ENCODE data around the gene TUBG1.

- no peak for TF ChIP-seq CREM (CRISPR knock-in tag; IDR thresholded peaks at IDR 0.05)
- TF ChIP-seq NFYB (CRISPR knock-in tag; conservative IDR thresholded peaks at IDR 0.05; ENCODE audit: low read depth), result no peak
- no peak for TF ChIP-seq CTCF (IDR thresholded peaks at IDR 0.05)
- no peak for TF ChIP-seq MAX (CRISPR knock-in tag; IDR thresholded peaks at IDR 0.05)
- TF ChIP-seq ZNF121 (CRISPR knock-in tag; IDR thresholded peaks at IDR 0.05), result no peak
- TF ChIP-seq TEAD4 (CRISPR knock-in tag; IDR thresholded peaks at IDR 0.05), result no peak
- no peak for TF ChIP-seq RELA (CRISPR knock-in tag; IDR thresholded peaks at IDR 0.05; ENCODE audit: borderline replicate concordance)
- no peak for TF ChIP-seq TCF7 (CRISPR knock-in tag; IDR thresholded peaks at IDR 0.05; ENCODE audit: low read depth)
- TF ChIP-seq ATF6 (CRISPR knock-in tag; IDR thresholded peaks at IDR 0.05), result no peak
- TF ChIP-seq FOXP4 (CRISPR knock-in tag; IDR thresholded peaks at IDR 0.05), result no peak
- TF ChIP-seq CREB1 (CRISPR knock-in tag; IDR thresholded peaks at IDR 0.05), result no peak
- TF ChIP-seq FOXK1 (CRISPR knock-in tag; IDR thresholded peaks at IDR 0.05), result no peak
These were observed 37.9 kb upstream of the TUBG1 start for GRCh38 chr17:42571435-42572225.

Data from WTC11 (cell line).